A549 (cell line): Measurements from ENCODE around the gene GLB1L. TPM values are rescaled to one million over a fixed set of nuclear protein-coding genes. Genes with fewer than 3 reads are reported as not detected.

Experiments
- ATAC-seq, 2 experiments: fragments of 200-7000 bp in 1 of 2; fragments of >200 bp in 1 of 2; cut with Nextera tagmentation in 1 of 2; cut with Tn5 transposase in 1 of 2; 3 replicates each; pipeline versions ENCODE4 v1.8.0 to v1.9.1; 2018 to 2020; ENCODE audit warnings: mild to moderate bottlenecking in 1 of 2, moderate library complexity in 1 of 2
- CTCF ChIA-PET: fragments of 300-600 bp; sonication (Branson Sonifier 250); formaldehyde crosslinking; extraction: SDS; loops from one replicate; lab custom pipeline; 2021; ENCODE audit warnings: antibody characterized with exemption, inconsistent platforms; lab: Yijun Ruan, JAX
- POLR2A ChIA-PET: fragments of 350-600 bp; formaldehyde crosslinking; extraction: SDS; loops from one replicate; lab custom pipeline; 2021; ENCODE audit warnings: antibody characterized with exemption, inconsistent platforms; lab: Yijun Ruan, JAX
- DNase-seq, 2 experiments: peaks; one replicate each; pipeline versions ENCODE4 v3.0.0 to v3.0.0-alpha.2; 2011 to 2016; ENCODE audit warnings: low read depth in 1 of 2, low spot score in 1 of 2
- FAIRE-seq: peaks from 2 replicates; lab custom pipeline; 2011; peaks lifted over from hg19 to GRCh38; lab: Jason Lieb, UNC
- H3K27ac ChIP-seq, 2 experiments: fragments of >200 bp; sonication (Bioruptor Twin); formaldehyde crosslinking; 3 replicates each; pipeline ENCODE4 v1.5.1; 2016 to 2017
- H3K4me1 ChIP-seq: fragments of >200 bp; sonication (Bioruptor Twin); formaldehyde crosslinking; 3 replicates; pipeline ENCODE4 v1.6.1; 2016
- H3K4me2 ChIP-seq: fragments of >200 bp; sonication (Bioruptor Twin); formaldehyde crosslinking; 3 replicates; pipeline ENCODE4 v1.6.1; 2016
- H3K4me3 ChIP-seq: fragments of >200 bp; sonication (Bioruptor Twin); formaldehyde crosslinking; 3 replicates; pipeline ENCODE4 v1.5.1; 2016
- H3K9me3 ChIP-seq: fragments of >200 bp; sonication (Bioruptor Twin); formaldehyde crosslinking; 3 replicates; pipeline ENCODE4 v1.6.1; 2016
- BCL3 ChIP-seq: fragments of >200 bp; sonication (Bioruptor Twin); formaldehyde crosslinking; IDR thresholded peaks from 3 replicates; pipeline ENCODE4 v1.6.1; 2016
- CEBPB ChIP-seq, 2 experiments: fragments of >200 bp in 1 of 2; sonication (Bioruptor Twin) in 1 of 2; formaldehyde crosslinking in 1 of 2; IDR thresholded peaks; 2 replicates each; pipeline ENCODE4 v1.6.1; 2012 to 2016
- CTCF ChIP-seq: fragments of >200 bp; sonication (Bioruptor Twin); formaldehyde crosslinking; IDR thresholded peaks from 3 replicates; pipeline ENCODE4 v1.5.1; 2016
- EHF ChIP-seq: fragments of 250-450 bp; sonication (Bioruptor Pico); IDR thresholded peaks from 2 replicates; pipeline ENCODE4 v1.5.0; 2020; ENCODE audit warnings: mild to moderate bottlenecking
- EHMT2 ChIP-seq: fragments of 200-600 bp; sonication (generic); IDR thresholded peaks from 2 replicates; pipeline ENCODE4 v1.6.1; 2016; ENCODE audit warnings: antibody characterized with exemption, low read depth, mild to moderate bottlenecking, moderate library complexity
- ESRRA ChIP-seq: fragments of 150-350 bp; IDR thresholded peaks from 2 replicates; pipeline ENCODE4 v1.6.1; 2014; ENCODE audit warnings: mild to moderate bottlenecking, low read length, borderline replicate concordance
- FOSB ChIP-seq: fragments of 250-450 bp; sonication (Bioruptor Pico); IDR thresholded peaks from 2 replicates; pipeline ENCODE4 v1.5.0; 2020; ENCODE audit warnings: mild to moderate bottlenecking, moderate library complexity
- FOSL2 ChIP-seq, 2 experiments: fragments of 450-650 bp in 1 of 2; fragments of >200 bp in 1 of 2; sonication (Bioruptor Twin) in 1 of 2; formaldehyde crosslinking; IDR thresholded peaks; 2 replicates each; pipeline versions ENCODE4 v1.5.0 to v1.6.1; 2016 to 2020; ENCODE audit warnings: mild to moderate bottlenecking in 1 of 2, moderate library complexity in 1 of 2
- HDAC2 ChIP-seq: fragments of 200-600 bp; sonication (generic); IDR thresholded peaks from 2 replicates; pipeline ENCODE4 v1.6.1; 2016
- HOXA7 ChIP-seq: fragments of 250-450 bp; sonication (Bioruptor Pico); IDR thresholded peaks from 2 replicates; pipeline ENCODE4 v1.5.0; 2020; ENCODE audit warnings: mild to moderate bottlenecking, moderate library complexity
- HOXB13 ChIP-seq: fragments of 250-450 bp; sonication (Bioruptor Pico); IDR thresholded peaks from 2 replicates; pipeline ENCODE4 v1.5.0; 2020; ENCODE audit warnings: low read depth, mild to moderate bottlenecking, moderate library complexity
- MAFK ChIP-seq: fragments of 450-650 bp; IDR thresholded peaks from 2 replicates; pipeline ENCODE4 v1.6.1; 2014; ENCODE audit not compliant: partially characterized antibody
- MAZ ChIP-seq: fragments of 150-350 bp; IDR thresholded peaks from 2 replicates; pipeline ENCODE4 v1.6.1; 2014; ENCODE audit warnings: antibody characterized with exemption, low read depth, low read length, borderline replicate concordance
- MYC ChIP-seq: IDR thresholded peaks from 2 replicates; pipeline ENCODE4 v1.6.1; 2012; ENCODE audit warnings: mild to moderate bottlenecking, inconsistent platforms, low read length, improper control_type of control experiment, borderline replicate concordance
- NFE2L2 ChIP-seq: fragments of 150-350 bp; conservative IDR thresholded peaks from 2 replicates; pipeline ENCODE4 v1.6.1; 2014; ENCODE audit warnings: low read length
- NPAS2 ChIP-seq: fragments of 250-450 bp; sonication (Bioruptor Pico); IDR thresholded peaks from 2 replicates; pipeline ENCODE4 v1.8.0; 2022; ENCODE audit warnings: mild to moderate bottlenecking, moderate library complexity, borderline replicate concordance
- PHF8 ChIP-seq: fragments of 200-600 bp; sonication (generic); IDR thresholded peaks from 2 replicates; pipeline ENCODE4 v1.6.1; 2016; ENCODE audit warnings: low read depth, mild to moderate bottlenecking, antibody characterized with exemption, moderate library complexity, borderline replicate concordance
- POLR2A ChIP-seq: IDR thresholded peaks from 2 replicates; pipeline ENCODE4 v1.6.1; 2012; ENCODE audit warnings: mild to moderate bottlenecking, low read length
- RARB ChIP-seq: fragments of 250-450 bp; sonication (Bioruptor Pico); IDR thresholded peaks from 2 replicates; pipeline ENCODE4 v1.8.0; 2021; ENCODE audit warnings: mild to moderate bottlenecking, moderate library complexity
- RCOR1 ChIP-seq: fragments of 150-350 bp; IDR thresholded peaks from 2 replicates; pipeline ENCODE4 v1.6.1; 2014; ENCODE audit warnings: antibody characterized with exemption, low read length, low read depth
- RNF2 ChIP-seq: fragments of 200-600 bp; sonication (generic); IDR thresholded peaks from 2 replicates; pipeline ENCODE4 v1.6.1; 2016; ENCODE audit warnings: low read depth, mild to moderate bottlenecking, antibody characterized with exemption, moderate library complexity, borderline replicate concordance
- TP53 ChIP-seq: fragments of 250-450 bp; sonication (Bioruptor Pico); IDR thresholded peaks from 2 replicates; pipeline ENCODE4 v1.5.0; 2021; ENCODE audit warnings: mild to moderate bottlenecking, moderate library complexity
- USF2 ChIP-seq: fragments of 450-650 bp; IDR thresholded peaks from 2 replicates; pipeline ENCODE4 v1.6.1; 2014; ENCODE audit warnings: antibody characterized with exemption
- ZC3H11A ChIP-seq: fragments of 450-650 bp; IDR thresholded peaks from 2 replicates; pipeline ENCODE4 v1.6.1; 2014; ENCODE audit warnings: antibody characterized with exemption, mild to moderate bottlenecking
- ZFP36 ChIP-seq: fragments of 450-650 bp; IDR thresholded peaks from 2 replicates; pipeline ENCODE4 v1.6.1; 2014; ENCODE audit warnings: borderline replicate concordance; ENCODE audit not compliant: partially characterized antibody
- ZNF302 ChIP-seq: fragments of 250-450 bp; sonication (Bioruptor Pico); IDR thresholded peaks from 2 replicates; pipeline ENCODE4 v1.9.0; 2021; ENCODE audit warnings: inconsistent platforms, mild to moderate bottlenecking, moderate library complexity
- WGBS: methylation state at CpG from one replicate; pipeline ENCODE4 v1.1.6; 2017; ENCODE audit errors: missing lambda C conversion rate; 5-methylcytosine and 5-hydroxymethylcytosine counted together
- polyA plus RNA-seq, 4 experiments: library from polyadenylated mRNA; depleted of rRNA in 3 of 4; stranded (reverse); fragments of >200 nt; fragmentation: RNase III in 1 of 4; extraction: RNeasy Plus Mini Kit Qiagen cat#74134 plus additional on column Dnase treatment in 1 of 4; gene quantifications; 2 replicates in 3 of 4; 3 replicates in 1 of 4; pipeline ENCODE4 v1.2.3, GENCODE V29; 2011 to 2017
- TF ChIP-seq, protein P1 (sequence below): IDR thresholded peaks from 2 replicates; pipeline ENCODE4 v1.6.1; 2012; ENCODE audit warnings: low read depth, borderline replicate concordance
- TF ChIP-seq, protein P2 (sequence below): fragments of 250-450 bp; sonication (Bioruptor Pico); IDR thresholded peaks from 2 replicates; pipeline ENCODE4 v1.5.0; 2020; ENCODE audit warnings: low read depth, mild to moderate bottlenecking, moderate library complexity

Gene GLB1L
- polyA plus RNA-seq, 2 of the 4 experiments (the other 2 are of a cell fraction), result 5.9 to 8.7 TPM

DNA sequence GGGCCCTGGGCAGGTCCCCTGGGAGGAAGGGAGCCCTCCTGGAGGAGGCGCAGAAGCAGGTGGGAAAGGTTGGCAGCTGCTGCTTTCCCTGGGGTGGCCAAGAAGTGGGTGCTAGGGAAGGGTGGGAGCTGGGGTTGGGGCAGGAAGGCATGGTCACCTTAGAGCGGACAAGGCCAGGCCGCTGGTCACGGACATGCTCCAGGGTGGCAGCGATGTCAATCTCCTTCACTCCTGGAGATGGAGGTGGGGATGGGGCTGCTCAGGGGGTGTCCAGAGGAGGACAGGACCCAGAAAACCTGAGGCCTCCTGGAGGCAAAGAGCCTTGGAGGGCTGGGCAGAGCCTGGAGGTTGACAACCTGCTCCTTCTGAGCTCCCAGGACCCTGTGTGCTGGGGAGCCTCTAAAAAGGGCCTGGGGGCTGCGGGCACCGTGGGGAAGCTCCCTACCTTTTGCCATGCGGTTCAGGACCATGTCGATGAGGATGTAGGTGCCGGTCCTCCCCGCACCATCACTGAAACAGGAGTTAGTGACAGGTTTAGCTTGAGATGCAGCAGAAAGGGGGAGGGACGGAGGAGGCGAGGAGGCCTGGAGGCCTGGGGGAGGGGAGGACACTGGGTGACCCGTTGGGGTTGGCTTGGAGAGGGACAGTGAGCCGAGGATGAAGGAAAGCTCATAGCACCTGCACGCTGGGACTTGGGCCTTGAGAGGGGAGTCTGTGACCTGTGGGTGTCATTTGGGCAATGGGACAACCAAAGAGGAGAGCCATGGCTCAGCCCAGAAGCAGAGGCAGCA, 45.3 kb upstream of the GLB1L start:
- Histone ChIP-seq H3K4me3 (no peak overlapping the region), H3K4me1 (peaks cover 30% of the 10 kb centered on the region), H3K4me2 (no peak overlapping the region)
- POLR2A ChIA-PET, result interaction anchor here (0.9 kb wide), 1 partner anchor 12 kb away, joined by 3 read pairs; the partner anchor contains the start of gene DNAJB2
- DNase-seq (no peak), FAIRE-seq (no peak), ATAC-seq (no peak)
- WGBS, result 81% methylated on average over 14 of the region's 16 CpGs
- TF ChIP-seq RNF2 (no peak), NFE2L2 (no peak), POLR2A (no peak), FOSL2 (IDR thresholded peaks at IDR 0.05) (no peak), FOSL2 (CRISPR knock-in tag; IDR thresholded peaks at IDR 0.05) (no peak), CEBPB (IDR thresholded peaks at IDR 0.05) (no peak), BCL3 (no peak), MYC (no peak), ZC3H11A (no peak), RCOR1 (no peak), ZNF302 (CRISPR knock-in tag) (no peak), ESRRA (no peak), EHF (CRISPR knock-in tag) (no peak), HOXB13 (no peak), NPAS2 (CRISPR knock-in tag) (no peak)
- TF ChIP-seq, protein P1, sequence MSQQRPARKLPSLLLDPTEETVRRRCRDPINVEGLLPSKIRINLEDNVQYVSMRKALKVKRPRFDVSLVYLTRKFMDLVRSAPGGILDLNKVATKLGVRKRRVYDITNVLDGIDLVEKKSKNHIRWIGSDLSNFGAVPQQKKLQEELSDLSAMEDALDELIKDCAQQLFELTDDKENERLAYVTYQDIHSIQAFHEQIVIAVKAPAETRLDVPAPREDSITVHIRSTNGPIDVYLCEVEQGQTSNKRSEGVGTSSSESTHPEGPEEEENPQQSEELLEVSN, result no peak
- TF ChIP-seq, protein P2, sequence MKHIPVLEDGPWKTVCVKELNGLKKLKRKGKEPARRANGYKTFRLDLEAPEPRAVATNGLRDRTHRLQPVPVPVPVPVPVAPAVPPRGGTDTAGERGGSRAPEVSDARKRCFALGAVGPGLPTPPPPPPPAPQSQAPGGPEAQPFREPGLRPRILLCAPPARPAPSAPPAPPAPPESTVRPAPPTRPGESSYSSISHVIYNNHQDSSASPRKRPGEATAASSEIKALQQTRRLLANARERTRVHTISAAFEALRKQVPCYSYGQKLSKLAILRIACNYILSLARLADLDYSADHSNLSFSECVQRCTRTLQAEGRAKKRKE (CRISPR knock-in tag), result no peak
- TF ChIP-seq, all 56 proteins: peak for 0
- CTCF ChIA-PET, result interaction anchor here (0.6 to 16.3 kb wide), 12 partner anchors 8 to 337 kb away, joined by 3 to 540 read pairs (median 32); partner anchors contain the start of genes ANKZF1, ATG9A, CNPPD1 and DNAJB2
- no peaks in the 10 kb centered on the region for H3K9me3 ChIP-seq
- H3K27ac ChIP-seq, result peak overlapping the region; percentile 36 to 66; a peak in 4 of 6 replicates

DNA sequence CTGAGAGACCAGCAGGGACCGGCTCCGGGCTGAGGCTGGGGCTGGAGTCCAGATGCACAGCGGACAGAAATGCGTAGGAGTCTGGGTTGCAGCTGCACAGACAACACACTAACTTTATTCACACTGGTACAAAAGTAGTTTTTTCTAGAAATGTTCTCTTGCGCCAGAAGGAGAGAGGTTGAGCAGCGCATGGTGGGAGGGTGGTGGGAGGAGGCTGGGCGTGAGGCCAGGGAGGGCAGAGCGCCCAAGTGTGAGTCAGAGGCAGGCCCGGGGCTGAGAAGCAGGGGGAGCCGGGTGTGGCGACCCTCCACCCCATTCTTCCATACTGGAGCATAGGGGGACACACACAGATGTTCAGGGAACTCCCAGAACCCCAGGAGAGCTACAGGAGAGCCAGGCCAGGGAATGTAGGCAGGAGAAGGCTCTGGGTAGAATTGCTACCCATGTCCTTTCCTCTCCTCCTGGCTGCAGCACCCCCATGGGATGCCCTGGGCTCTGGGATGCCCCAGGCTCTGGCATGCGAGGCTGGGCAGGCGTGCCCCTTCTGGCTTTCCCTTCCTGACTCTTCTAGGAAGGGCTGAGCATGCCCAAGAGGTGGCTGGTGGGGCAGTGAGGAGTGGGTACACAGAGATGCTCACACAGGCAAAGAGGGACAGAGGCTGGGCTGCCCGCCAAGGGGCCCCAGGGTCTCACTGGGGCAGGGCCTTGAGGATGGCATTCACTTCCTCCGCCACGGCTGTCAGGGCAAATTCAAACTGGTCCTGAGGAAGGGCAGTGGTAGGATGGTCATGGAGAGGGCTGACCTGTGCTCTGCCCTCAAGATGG, 44.5 kb upstream of the GLB1L start:
- H3K4me3 ChIP-seq, result no peak overlapping the region
- TF ChIP-seq RARB (CRISPR knock-in tag) (no peak), MAFK (no peak), PHF8 (no peak), EHMT2 (no peak), ZC3H11A (no peak), HDAC2 (no peak), HOXA7 (CRISPR knock-in tag) (no peak), ZFP36 (no peak), RCOR1 (no peak), RNF2 (no peak), USF2 (no peak), ZNF302 (CRISPR knock-in tag) (no peak), FOSB (CRISPR knock-in tag) (no peak), CTCF (no peak), MAZ (no peak), CEBPB (IDR thresholded peaks at IDR 0.05) (no peak), TP53 (CRISPR knock-in tag) (no peak)
- TF ChIP-seq, protein P1, result no peak

More for the DNA sequence above, 44.5 kb upstream of the GLB1L start:
- Histone ChIP-seq H3K27ac (peak overlapping the region; percentile 36 to 66; a peak in 5 of 6 replicates), H3K4me1 (peaks cover 27% of the 10 kb centered on the region), H3K4me2 (peak overlapping the region; percentile 31), H3K9me3 (no peaks in the 10 kb centered on the region)
- ChIA-PET POLR2A (no interaction called here), CTCF (interaction anchor here (1.1 to 16.3 kb wide), 11 partner anchors 9 to 240 kb away, joined by 3 to 540 read pairs (median 7); partner anchors contain the start of genes ANKZF1, ATG9A, CNPPD1 and DNAJB2)
- ATAC-seq (peak; percentile 9 to 32; a peak in 4 of 6 replicates), DNase-seq (no peak), FAIRE-seq (no peak)
- WGBS, result 57% methylated on average over 16 of the region's 16 CpGs
